Neural cell (in vitro differentiated cells): Measurements from ENCODE around the gene ZNF10.

Source experiments
- MXI1 ChIP-seq: fragments of 450-650 bp; conservative IDR thresholded peaks from 2 replicates; pipeline ENCODE4 v1.6.1; 2014; ENCODE audit warnings: antibody characterized with exemption, mild to moderate bottlenecking; ENCODE audit not compliant: poor library complexity, severe bottlenecking
- TAF1 ChIP-seq: IDR thresholded peaks from 2 replicates; pipeline ENCODE4 v1.6.1; 2012; ENCODE audit warnings: low read depth
- TF ChIP-seq, protein P1 (sequence below): fragments of 450-650 bp; IDR thresholded peaks from 2 replicates; pipeline ENCODE4 v1.5.1; 2014; ENCODE audit warnings: antibody characterized with exemption, mild to moderate bottlenecking, moderate library complexity; ENCODE audit not compliant: poor library complexity, severe bottlenecking
- TF ChIP-seq, protein P2 (sequence below): IDR thresholded peaks from 2 replicates; pipeline ENCODE4 v1.6.1; 2012; ENCODE audit warnings: borderline replicate concordance

DNA sequence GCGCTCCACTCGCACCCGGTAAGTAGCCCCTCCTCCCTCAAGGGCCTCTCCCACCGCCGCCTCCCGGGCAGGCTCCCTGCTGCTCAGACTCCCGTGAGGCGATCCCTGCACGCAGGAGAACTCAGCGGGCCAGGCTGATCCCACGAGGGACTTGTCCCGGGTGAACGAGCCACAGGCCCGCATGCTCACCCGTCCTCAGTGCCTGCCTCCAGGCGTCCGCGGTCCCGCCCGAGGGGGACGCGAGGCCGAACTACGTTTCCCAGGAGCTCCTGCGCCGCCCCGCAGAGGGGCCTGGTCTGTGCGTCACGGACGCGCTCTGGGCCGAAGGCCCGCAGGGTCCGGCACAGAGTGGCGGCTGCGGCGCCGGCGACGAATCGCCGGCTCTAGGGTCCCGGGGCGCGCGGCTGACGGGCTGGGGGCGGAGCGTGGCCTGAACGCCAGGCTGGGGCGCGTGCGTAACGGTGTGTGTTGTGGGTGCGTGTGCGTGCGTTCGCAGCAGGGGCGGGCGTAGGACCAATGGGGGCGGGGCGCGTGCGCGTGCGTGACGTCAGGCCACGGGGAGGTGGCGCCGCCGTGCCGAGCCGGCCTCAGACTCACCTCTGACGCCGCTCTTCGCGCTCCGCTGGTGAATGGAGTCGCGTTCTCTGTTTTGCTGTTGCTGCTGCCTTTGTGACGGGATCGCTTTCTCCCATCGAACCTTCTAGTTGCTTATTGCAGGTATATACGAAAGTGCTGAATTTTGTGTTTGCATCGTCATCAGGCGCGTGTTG lies at the start of gene ZNF10, which contains the start of gene ZNF891:
- TF ChIP-seq, protein P1, sequence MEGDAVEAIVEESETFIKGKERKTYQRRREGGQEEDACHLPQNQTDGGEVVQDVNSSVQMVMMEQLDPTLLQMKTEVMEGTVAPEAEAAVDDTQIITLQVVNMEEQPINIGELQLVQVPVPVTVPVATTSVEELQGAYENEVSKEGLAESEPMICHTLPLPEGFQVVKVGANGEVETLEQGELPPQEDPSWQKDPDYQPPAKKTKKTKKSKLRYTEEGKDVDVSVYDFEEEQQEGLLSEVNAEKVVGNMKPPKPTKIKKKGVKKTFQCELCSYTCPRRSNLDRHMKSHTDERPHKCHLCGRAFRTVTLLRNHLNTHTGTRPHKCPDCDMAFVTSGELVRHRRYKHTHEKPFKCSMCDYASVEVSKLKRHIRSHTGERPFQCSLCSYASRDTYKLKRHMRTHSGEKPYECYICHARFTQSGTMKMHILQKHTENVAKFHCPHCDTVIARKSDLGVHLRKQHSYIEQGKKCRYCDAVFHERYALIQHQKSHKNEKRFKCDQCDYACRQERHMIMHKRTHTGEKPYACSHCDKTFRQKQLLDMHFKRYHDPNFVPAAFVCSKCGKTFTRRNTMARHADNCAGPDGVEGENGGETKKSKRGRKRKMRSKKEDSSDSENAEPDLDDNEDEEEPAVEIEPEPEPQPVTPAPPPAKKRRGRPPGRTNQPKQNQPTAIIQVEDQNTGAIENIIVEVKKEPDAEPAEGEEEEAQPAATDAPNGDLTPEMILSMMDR, result no peak
- TF ChIP-seq MXI1, result peak; percentile 88
- peak; percentile 94 for TF ChIP-seq TAF1
- TF ChIP-seq, protein P2, sequence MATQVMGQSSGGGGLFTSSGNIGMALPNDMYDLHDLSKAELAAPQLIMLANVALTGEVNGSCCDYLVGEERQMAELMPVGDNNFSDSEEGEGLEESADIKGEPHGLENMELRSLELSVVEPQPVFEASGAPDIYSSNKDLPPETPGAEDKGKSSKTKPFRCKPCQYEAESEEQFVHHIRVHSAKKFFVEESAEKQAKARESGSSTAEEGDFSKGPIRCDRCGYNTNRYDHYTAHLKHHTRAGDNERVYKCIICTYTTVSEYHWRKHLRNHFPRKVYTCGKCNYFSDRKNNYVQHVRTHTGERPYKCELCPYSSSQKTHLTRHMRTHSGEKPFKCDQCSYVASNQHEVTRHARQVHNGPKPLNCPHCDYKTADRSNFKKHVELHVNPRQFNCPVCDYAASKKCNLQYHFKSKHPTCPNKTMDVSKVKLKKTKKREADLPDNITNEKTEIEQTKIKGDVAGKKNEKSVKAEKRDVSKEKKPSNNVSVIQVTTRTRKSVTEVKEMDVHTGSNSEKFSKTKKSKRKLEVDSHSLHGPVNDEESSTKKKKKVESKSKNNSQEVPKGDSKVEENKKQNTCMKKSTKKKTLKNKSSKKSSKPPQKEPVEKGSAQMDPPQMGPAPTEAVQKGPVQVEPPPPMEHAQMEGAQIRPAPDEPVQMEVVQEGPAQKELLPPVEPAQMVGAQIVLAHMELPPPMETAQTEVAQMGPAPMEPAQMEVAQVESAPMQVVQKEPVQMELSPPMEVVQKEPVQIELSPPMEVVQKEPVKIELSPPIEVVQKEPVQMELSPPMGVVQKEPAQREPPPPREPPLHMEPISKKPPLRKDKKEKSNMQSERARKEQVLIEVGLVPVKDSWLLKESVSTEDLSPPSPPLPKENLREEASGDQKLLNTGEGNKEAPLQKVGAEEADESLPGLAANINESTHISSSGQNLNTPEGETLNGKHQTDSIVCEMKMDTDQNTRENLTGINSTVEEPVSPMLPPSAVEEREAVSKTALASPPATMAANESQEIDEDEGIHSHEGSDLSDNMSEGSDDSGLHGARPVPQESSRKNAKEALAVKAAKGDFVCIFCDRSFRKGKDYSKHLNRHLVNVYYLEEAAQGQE, result peak; percentile 95
